ENCODE results near the gene GOLGA8A.
"Not testable (repeated sequence)": the region's sequence is repeated elsewhere in the genome, so short reads cannot be mapped to it uniquely, and the experiment has no call there.

The GOLGA8A gene

GRCh38 chr15:34437687-34438086, at the start of gene GOLGA8A:
TSS of gene GOLGA8A (minus strand) at chr15:34437808. CDS start at chr15:34389691, 48,117 bp downstream.
- DNase-seq, result peak in 9 of 10 donors; percentile 39 to 94 (median 59)
- intact Hi-C loops (cut with DNase I), result no loop called here

- intact Hi-C loops (cut with DNase I), result no loop called here
- no peak for DNase-seq
These were observed 46.0 kb upstream of the GOLGA8A start for GRCh38 chr15:34483644-34484043.

- DNase-seq, result no peak
- intact Hi-C loops (cut with DNase I), result no loop called here
These were observed 43.8 kb upstream of the GOLGA8A start for GRCh38 chr15:34481370-34481769.

- DNase-seq, result no peak
- intact Hi-C loops (cut with DNase I), result no loop called here
These were observed 36.2 kb upstream of the GOLGA8A start for GRCh38 chr15:34473840-34474239.

- intact Hi-C loops (cut with DNase I), result no loop called here
- DNase-seq, result no peak
These were observed 35.3 kb upstream of the GOLGA8A start for GRCh38 chr15:34472947-34473346.

- DNase-seq, result no peak
- intact Hi-C loops (cut with DNase I), result no loop called here
These were observed 33.3 kb upstream of the GOLGA8A start for GRCh38 chr15:34470892-34471291.

- intact Hi-C loops (cut with DNase I), result no loop called here
- no peak for DNase-seq
These were observed 32.5 kb upstream of the GOLGA8A start for GRCh38 chr15:34470091-34470490.

GRCh38 chr15:34461730-34462129, 24.1 kb upstream of the GOLGA8A start:
- no peak for DNase-seq
- intact Hi-C loops (cut with DNase I), result no loop called here

GRCh38 chr15:34460451-34460850, 22.8 kb upstream of the GOLGA8A start:
- intact Hi-C loops (cut with DNase I), result no loop called here
- DNase-seq, result no peak

GRCh38 chr15:34456658-34457057, 19.1 kb upstream of the GOLGA8A start:
- intact Hi-C loops (cut with DNase I), result no loop called here
- no peak for DNase-seq

GRCh38 chr15:34442891-34443290, 5.3 kb upstream of the GOLGA8A start:
- intact Hi-C loops (cut with DNase I), result no loop called here
- DNase-seq, result no peak

- DNase-seq, result no peak
- intact Hi-C loops (cut with DNase I), result no loop called here
These were observed 2.3 kb upstream of the GOLGA8A start for GRCh38 chr15:34439878-34440277.

GRCh38 chr15:34436956-34437442, 609 bp downstream of the GOLGA8A start:
- intact Hi-C loops (cut with DNase I), result no loop called here
- DNase-seq, result peak in 6 of 10 donors; percentile 30 to 88 (median 47)

GRCh38 chr15:34436126-34436955, 1.3 kb downstream of the GOLGA8A start:
- intact Hi-C loops (cut with DNase I), result no loop called here
- peak in 2 of 10 donors; percentile 67 to 79 for DNase-seq

- peak in 2 of 10 donors; percentile 5 to 75 for DNase-seq
- intact Hi-C loops (cut with DNase I), result no loop called here
These were observed 1.9 kb downstream of the GOLGA8A start for GRCh38 chr15:34435658-34436057.

GRCh38 chr15:34434627-34435305, 2.8 kb downstream of the GOLGA8A start:
- DNase-seq, result peak in 1 of 10 donors; percentile 72

GRCh38 chr15:34433956-34434626, 3.5 kb downstream of the GOLGA8A start:
- intact Hi-C loops (cut with DNase I), result not testable (repeated sequence)
- peak in 6 of 10 donors; percentile 36 to 91 (median 50) for DNase-seq

More at GRCh38 chr15:34434627-34435305, 2.8 kb downstream of the GOLGA8A start:
- intact Hi-C loops (cut with DNase I), result no loop called here

- DNase-seq, result peak in 3 of 10 donors; percentile 15 to 87 (median 74)
- intact Hi-C loops (cut with DNase I), result not testable (repeated sequence)
These were observed 7.0 kb downstream of the GOLGA8A start for GRCh38 chr15:34430642-34431041.

- DNase-seq, result peak in 2 of 10 donors; percentile 30 to 57
- intact Hi-C loops (cut with DNase I), result not testable (repeated sequence)
These were observed 14.1 kb downstream of the GOLGA8A start for GRCh38 chr15:34423425-34424090.

GRCh38 chr15:34420953-34421352, 16.7 kb downstream of the GOLGA8A start:
- intact Hi-C loops (cut with DNase I), result not testable (repeated sequence)
- peak in 1 of 10 donors; percentile 16 for DNase-seq
